GM21723 (cell line): ENCODE data around the gene RTEL1.
A peak's percentile ranks its signal among the peaks of the same experiment; 100 is the strongest.
"Not testable (repeated sequence)": the region's sequence is repeated elsewhere in the genome, so short reads cannot be mapped to it uniquely, and the experiment has no call there.

ENCODE experiments used
- ATAC-seq: cut with Tn5 transposase; IDR thresholded peaks from one replicate; pipeline ENCODE4 v1.9.1; 2021; ENCODE audit warnings: mild to moderate bottlenecking, moderate library complexity; ENCODE audit not compliant: unreplicated experiment

Gene RTEL1

GRCh38 chr20:63651942-63652191 lies 6.2 kb upstream of the RTEL1 start:
- ATAC-seq: no peak

GRCh38 chr20:63652192-63652980 lies 5.7 kb upstream of the RTEL1 start:
- ATAC-seq: no peak

DNA sequence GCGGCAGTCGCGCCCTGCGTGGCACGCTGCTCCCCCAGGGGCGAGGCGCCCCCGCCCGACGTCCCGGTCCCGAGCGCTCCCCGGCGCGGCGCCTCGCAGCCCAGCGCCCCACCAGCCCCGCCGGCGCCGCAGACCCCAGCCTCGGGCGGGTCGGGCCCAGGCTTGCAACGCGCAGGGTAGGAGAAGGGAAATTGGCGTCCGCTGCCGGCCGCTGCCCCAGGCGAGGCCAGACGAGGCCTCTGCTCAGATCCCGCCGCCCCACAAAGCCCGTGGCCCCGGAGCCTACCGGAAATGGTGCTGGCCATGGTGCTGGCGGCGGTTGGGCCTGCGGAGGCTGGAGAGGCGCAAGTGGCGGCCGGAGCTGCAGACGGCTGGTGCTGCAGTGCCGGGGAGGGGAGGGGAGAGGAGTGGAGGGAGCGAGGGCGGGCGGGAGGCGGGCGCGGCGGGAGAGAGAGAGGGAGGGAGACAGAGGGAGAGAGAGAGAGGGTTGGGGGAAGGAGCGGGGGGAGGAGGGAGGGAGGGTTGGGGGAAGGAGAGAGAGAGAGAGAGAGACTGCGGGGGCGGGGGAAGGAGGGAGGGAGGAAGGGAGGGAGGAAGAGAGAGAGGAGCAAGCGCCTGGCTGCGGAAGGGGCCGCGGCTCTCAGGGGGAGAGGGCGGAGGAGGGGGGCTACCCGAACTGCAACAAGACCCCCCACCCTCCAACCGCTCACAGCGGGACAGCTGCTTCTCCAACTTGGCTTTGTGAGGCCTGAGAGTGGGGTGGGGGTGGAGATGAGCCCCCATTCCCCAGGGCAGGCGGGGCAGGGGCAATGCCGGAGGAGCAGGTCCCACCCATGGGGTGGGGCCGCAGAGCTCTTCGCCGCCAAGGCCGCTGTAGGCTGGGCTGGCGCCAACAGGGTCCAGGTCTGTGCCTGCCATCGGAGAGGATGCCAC lies 4.8 kb upstream of the RTEL1 start, which contains the start of gene STMN3:
Gene STMN3 (minus strand): TSS at position 384 of the 933 bp plus-strand sequence. CDS start 79 bp downstream, at position 305.
- ATAC-seq: no peak

- ATAC-seq: no peak
Measured at GRCh38 chr20:63653974-63654668, 4.0 kb upstream of the RTEL1 start.

DNA sequence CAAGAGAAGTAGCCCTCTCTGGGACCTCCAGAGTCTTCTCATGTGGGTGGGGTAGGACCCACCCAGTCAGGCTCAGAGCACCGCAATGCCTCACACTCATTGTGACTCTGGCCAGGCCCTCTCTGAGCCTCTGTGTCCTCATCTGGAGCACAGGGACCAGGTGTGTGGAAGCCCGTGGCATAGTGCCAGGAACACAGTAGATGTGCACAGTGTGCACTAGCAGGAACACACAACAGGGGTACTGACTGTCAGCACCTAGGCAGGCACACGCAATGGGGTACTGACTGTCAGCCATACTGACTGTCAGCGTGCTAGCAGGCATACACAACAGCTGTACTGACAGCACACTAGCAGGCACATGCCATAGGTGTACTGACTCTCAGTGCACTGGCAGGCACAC lies 2.9 kb upstream of the RTEL1 start:
- no peak for ATAC-seq

DNA sequence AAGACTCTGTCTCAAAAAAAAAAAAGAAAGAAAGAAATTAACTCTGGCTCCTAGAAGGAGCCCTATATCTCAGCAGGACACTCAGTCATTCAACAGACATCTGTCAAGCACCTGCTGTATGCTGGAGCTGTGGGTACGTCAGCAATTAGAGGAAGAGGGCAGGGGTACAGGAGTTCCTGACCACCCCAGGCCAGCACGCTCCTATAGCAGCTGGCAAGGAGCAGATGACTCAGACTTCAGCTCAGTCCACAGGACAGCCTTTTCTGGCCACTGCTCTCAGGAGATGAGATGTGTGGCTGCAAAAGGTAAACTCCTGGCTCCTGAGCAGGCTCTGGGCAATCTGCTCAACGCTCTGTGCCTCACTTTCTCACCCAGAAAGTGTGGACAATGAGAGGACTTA lies 1.7 kb upstream of the RTEL1 start:
- no peak for ATAC-seq

DNA sequence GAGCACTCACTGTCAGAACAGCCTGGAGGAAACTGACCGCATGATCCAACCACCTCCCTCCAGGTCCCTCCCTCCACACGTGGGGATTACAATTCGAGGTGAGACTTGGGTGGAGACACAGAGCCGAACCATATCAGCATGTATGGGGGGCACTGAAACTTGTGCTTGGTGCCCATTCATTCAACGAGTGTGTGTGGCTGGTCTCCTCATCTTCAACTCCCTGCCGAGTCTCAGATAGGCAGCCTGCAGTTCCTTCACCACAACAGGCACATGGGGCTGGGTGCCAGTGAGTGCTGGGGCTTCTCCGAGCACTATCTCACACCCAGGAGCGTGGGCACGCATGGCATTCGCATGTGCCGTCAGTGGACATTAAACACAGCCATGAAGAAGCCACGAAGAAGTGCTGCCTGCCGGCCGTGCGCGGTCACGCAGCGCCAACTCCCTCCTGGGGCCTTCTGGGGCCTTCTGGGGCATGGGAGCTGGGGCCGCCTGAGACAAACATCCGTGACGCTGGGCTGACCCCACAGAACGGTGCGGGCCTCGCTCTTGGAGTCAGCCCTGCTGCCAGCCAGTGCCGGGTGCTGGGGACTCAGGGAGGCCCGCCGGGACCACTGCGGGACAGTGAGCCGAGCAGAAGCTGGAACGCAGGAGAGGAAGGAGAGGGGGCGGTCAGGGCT lies 714 bp upstream of the RTEL1 start:
- ATAC-seq: no peak

GRCh38 chr20:63658749-63659187 lies 656 bp downstream of the RTEL1 start:
- ATAC-seq: peak; percentile 14

DNA sequence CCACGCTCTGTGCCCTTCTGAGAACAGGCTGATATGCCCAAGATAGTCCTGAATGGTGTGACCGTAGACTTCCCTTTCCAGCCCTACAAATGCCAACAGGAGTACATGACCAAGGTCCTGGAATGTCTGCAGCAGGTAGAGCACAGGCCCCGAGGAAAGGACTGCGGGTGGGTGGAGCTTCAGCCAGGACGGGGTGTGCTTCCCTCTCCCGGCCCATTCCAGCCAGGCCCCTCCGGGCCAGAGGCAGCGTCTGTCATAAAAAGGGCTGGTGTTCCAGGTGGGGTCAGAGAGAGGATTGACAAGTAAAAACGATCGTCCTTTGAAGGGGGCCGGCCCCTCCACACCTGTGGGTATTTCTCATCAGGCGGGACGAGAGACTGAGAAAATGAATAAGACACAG lies 1.3 kb downstream of the RTEL1 start:
- ATAC-seq: no peak

- not testable (repeated sequence) for ATAC-seq
Measured at GRCh38 chr20:63660174-63660573, 2.1 kb downstream of the RTEL1 start.

- no peak for ATAC-seq
Measured at GRCh38 chr20:63660622-63661021, 2.5 kb downstream of the RTEL1 start.

GRCh38 chr20:63661108-63661507 lies 3.0 kb downstream of the RTEL1 start:
- ATAC-seq: no peak

GRCh38 chr20:63661959-63662812 lies 4.1 kb downstream of the RTEL1 start:
- no peak for ATAC-seq

GRCh38 chr20:63662813-63663189 lies 4.7 kb downstream of the RTEL1 start:
- no peak for ATAC-seq

DNA sequence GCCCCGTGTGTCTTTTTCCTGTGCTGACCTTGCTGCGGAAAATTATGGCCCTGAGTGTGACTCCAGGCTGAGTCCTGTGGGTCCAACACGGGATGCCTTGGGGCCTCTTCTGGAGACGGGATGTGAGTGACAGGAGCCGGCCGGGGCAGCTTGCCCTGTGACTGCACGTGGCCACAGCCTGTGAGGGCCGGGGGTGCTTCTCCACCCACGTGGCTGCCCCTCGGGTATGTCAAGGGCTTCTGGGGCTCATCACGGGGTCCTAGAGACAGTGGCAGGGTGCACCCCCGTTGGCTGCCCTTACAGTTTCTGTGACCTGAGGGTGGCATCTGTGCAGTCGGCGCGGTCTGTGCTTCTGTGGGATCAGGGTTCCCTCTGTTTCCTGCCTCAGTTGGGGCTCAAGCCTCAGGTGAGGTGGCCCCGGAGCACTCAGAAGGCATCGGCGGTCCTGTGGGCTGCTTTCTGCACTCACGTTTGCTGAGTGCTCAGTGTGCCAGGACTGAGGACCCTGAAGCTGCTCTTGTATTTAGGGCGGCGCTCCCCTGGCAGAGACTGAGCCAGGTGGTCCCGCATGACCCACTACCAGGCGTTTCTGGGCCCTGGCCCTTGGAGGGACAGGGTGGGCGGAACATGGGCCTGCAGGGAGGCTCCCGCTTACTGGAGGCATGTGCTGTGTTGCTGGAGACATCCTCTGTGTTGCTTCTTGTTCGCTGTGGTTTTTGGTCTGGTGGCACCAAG lies 5.4 kb downstream of the RTEL1 start:
- no peak for ATAC-seq

DNA sequence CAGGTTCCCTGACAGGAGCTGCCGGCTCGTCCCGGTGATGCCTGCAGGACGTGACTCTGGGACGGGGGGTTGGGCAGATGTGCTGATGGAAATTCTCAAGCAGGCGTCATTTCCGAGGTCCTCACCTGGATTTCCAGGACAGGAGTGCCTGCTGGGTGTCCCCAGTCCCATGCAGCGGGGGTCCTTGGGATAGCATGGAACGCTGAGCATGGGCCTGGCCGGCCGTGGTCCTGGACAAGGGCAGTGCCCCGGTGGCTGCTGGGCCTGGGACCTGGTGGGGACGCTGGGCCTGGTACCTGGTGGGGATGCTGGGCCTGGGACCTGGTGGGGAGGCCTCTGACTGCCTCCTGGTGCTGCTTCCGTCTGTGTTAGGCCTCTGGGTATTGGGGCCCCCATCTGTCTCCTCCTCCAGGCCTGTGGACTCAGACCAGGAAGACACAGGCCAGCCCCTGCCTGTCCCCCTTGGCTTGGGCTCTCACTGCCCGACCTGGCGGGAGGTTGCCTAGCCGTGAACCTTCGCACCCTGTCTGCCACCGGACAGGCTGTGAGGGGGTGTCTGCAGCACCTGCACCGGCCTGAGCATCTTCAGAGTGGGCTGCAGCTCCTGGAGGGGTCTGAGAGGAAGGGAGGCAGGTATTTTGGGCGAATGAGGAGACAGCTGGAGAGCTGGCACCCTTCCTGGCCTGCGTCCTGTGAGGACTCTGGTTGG lies 6.2 kb downstream of the RTEL1 start:
- no peak for ATAC-seq

- no peak for ATAC-seq
Measured at GRCh38 chr20:63664861-63665594, 6.9 kb downstream of the RTEL1 start.

DNA sequence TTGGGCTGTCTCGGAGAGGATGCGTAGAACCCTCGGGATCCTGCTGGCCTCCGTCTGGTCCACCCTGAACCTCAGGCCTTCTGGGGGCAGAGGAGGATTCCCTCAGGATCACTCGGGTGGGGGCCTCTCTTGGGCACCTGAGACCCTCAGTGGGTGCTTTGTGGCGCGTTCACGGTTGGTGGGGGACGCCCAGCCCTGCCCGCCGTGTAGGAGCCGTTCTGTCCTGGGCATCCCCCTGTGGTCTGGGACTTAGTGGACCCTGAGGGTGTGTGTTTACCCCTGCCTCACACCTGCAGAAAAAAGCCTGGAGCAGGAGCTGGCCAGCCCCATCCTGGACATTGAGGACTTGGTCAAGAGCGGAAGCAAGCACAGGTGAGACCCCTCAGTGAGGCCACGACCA lies 7.6 kb downstream of the RTEL1 start:
- no peak for ATAC-seq
